MM.1S (cell line): ENCODE measurements around the gene TMEM69.

Experiments used
- DNase-seq: peaks from one replicate; pipeline ENCODE4 v3.0.0-alpha.2; 2015
- H2AFZ ChIP-seq: fragments of 300-600 bp; sonication (generic); 2 replicates; pipeline ENCODE4 v1.6.0; 2016; ENCODE audit warnings: antibody characterized with exemption, low read length
- H3F3A ChIP-seq: fragments of 300-600 bp; sonication (generic); 2 replicates; pipeline ENCODE4 v1.6.1; 2016; ENCODE audit warnings: mild to moderate bottlenecking, antibody characterized with exemption, low read length, moderate library complexity, mixed read lengths; ENCODE audit not compliant: insufficient read depth
- H3K27ac ChIP-seq: fragments of 300-600 bp; sonication (generic); 2 replicates; pipeline ENCODE4 v1.5.1; 2016; ENCODE audit warnings: mild to moderate bottlenecking, low read length
- H3K27me3 ChIP-seq: fragments of 300-600 bp; sonication (generic); replicated peaks from 2 replicates; pipeline ENCODE4 v1.6.0; 2016; ENCODE audit warnings: low read length; ENCODE audit not compliant: insufficient read depth
- H3K36me3 ChIP-seq: fragments of 300-600 bp; sonication (generic); replicated peaks from 2 replicates; pipeline ENCODE4 v1.6.1; 2016; ENCODE audit warnings: mild to moderate bottlenecking, low read length, mixed read lengths; ENCODE audit not compliant: insufficient read depth
- H3K4me1 ChIP-seq: fragments of 300-600 bp; sonication (generic); 2 replicates; pipeline ENCODE4 v1.6.1; 2016; ENCODE audit warnings: low read length, mixed read lengths
- H3K4me2 ChIP-seq: fragments of 300-600 bp; sonication (generic); 2 replicates; pipeline ENCODE4 v1.6.0; 2016; ENCODE audit warnings: low read depth, low read length
- H3K4me3 ChIP-seq: fragments of 300-600 bp; sonication (generic); 2 replicates; pipeline ENCODE4 v1.5.1; 2016; ENCODE audit warnings: low read length, mixed read lengths
- H3K79me2 ChIP-seq: fragments of 300-600 bp; sonication (generic); 2 replicates; pipeline ENCODE4 v1.6.1; 2016; ENCODE audit warnings: mixed run types, low read length, mixed read lengths
- H3K9ac ChIP-seq: fragments of 300-600 bp; sonication (generic); 2 replicates; pipeline ENCODE4 v1.6.1; 2016; ENCODE audit warnings: low read length, mixed read lengths
- H3K9me2 ChIP-seq: fragments of 300-600 bp; sonication (generic); replicated peaks from 2 replicates; pipeline ENCODE4 v1.6.1; 2016; ENCODE audit warnings: mild to moderate bottlenecking, low read length, mixed read lengths; ENCODE audit not compliant: insufficient read depth
- H3K9me3 ChIP-seq: fragments of 300-600 bp; sonication (generic); replicated peaks from 2 replicates; pipeline ENCODE4 v1.6.1; 2016; ENCODE audit warnings: mild to moderate bottlenecking, low read length, mixed read lengths; ENCODE audit not compliant: insufficient read depth
- H4K20me1 ChIP-seq: fragments of 300-600 bp; sonication (generic); 2 replicates; pipeline ENCODE4 v1.6.1; 2016; ENCODE audit warnings: mild to moderate bottlenecking, low read length, moderate library complexity, mixed read lengths; ENCODE audit not compliant: insufficient read depth
- CTCF ChIP-seq: fragments of 300-600 bp; sonication (generic); IDR thresholded peaks from 2 replicates; pipeline ENCODE4 v1.5.1; 2016; ENCODE audit warnings: antibody characterized with exemption, low read length, mixed read lengths
- EZH2 ChIP-seq: fragments of 300-600 bp; sonication (generic); optimal IDR thresholded peaks from 2 replicates; pipeline ENCODE3; 2017; ENCODE audit warnings: low read depth, mild to moderate bottlenecking, antibody characterized with exemption, low read length, mixed read lengths
- EZH2phosphoT487 ChIP-seq: fragments of 300-600 bp; sonication (generic); IDR thresholded peaks from 2 replicates; pipeline ENCODE4 v1.6.1; 2018; ENCODE audit warnings: antibody characterized with exemption, low read length

TMEM69 gene

GRCh38 chr1:45668526-45668925, 19.5 kb upstream of the TMEM69 start:
- H3K36me3 ChIP-seq = no peaks in the 10 kb centered on the region
- no peaks in the 10 kb centered on the region for H3K27me3 ChIP-seq
- no peaks in the 10 kb centered on the region for H3F3A ChIP-seq
- DNase-seq = no peak
- peaks cover 99% of the 10 kb centered on the region for H3K79me2 ChIP-seq
- no peak overlapping the region for H3K4me2 ChIP-seq
- H3K9me3 ChIP-seq = no peaks in the 10 kb centered on the region
- TF ChIP-seq EZH2 = no peak
- TF ChIP-seq CTCF = no peak
- TF ChIP-seq EZH2phosphoT487 = no peak
- H2AFZ ChIP-seq = no peak overlapping the region
- H3K9ac ChIP-seq = no peak overlapping the region
- peaks cover 6% of the 10 kb centered on the region; the same call in 1 of the 2 replicates for H4K20me1 ChIP-seq
- H3K4me1 ChIP-seq = no peaks in the 10 kb centered on the region
- no peaks in the 10 kb centered on the region for H3K9me2 ChIP-seq
- no peak overlapping the region for H3K4me3 ChIP-seq
- no peak overlapping the region for H3K27ac ChIP-seq

GRCh38 chr1:45669379-45669778, 18.6 kb upstream of the TMEM69 start:
- no peaks in the 10 kb centered on the region for H3K27me3 ChIP-seq
- peaks cover 7% of the 10 kb centered on the region; the same call in 1 of the 2 replicates for H4K20me1 ChIP-seq
- DNase-seq = no peak
- H3K4me3 ChIP-seq = no peak overlapping the region
- H3K27ac ChIP-seq = no peak overlapping the region
- H3K9me3 ChIP-seq = no peaks in the 10 kb centered on the region
- peaks cover 99% of the 10 kb centered on the region for H3K79me2 ChIP-seq
- H3F3A ChIP-seq = no peaks in the 10 kb centered on the region
- TF ChIP-seq EZH2 (no peak), EZH2phosphoT487 (no peak), CTCF (no peak)
- no peaks in the 10 kb centered on the region for H3K36me3 ChIP-seq
- H3K9ac ChIP-seq = no peak overlapping the region
- no peaks in the 10 kb centered on the region for H3K4me1 ChIP-seq
- H3K9me2 ChIP-seq = no peaks in the 10 kb centered on the region
- no peak overlapping the region for H3K4me2 ChIP-seq
- no peak overlapping the region for H2AFZ ChIP-seq

- peaks cover 99% of the 10 kb centered on the region for H3K79me2 ChIP-seq
- H3K9me2 ChIP-seq = no peaks in the 10 kb centered on the region
- no peaks in the 10 kb centered on the region for H3K36me3 ChIP-seq
- H3K4me3 ChIP-seq = no peak overlapping the region
- no peaks in the 10 kb centered on the region for H3F3A ChIP-seq
- H3K9ac ChIP-seq = no peak overlapping the region
- no peaks in the 10 kb centered on the region for H3K9me3 ChIP-seq
- H3K4me2 ChIP-seq = no peak overlapping the region
- H3K27ac ChIP-seq = no peak overlapping the region
- DNase-seq = no peak
- no peak for TF ChIP-seq EZH2
- no peak for TF ChIP-seq CTCF
- no peak for TF ChIP-seq EZH2phosphoT487
- peaks cover 10% of the 10 kb centered on the region; the same call in 1 of the 2 replicates for H4K20me1 ChIP-seq
- H3K4me1 ChIP-seq = no peaks in the 10 kb centered on the region
- H2AFZ ChIP-seq = no peak overlapping the region
- H3K27me3 ChIP-seq = no peaks in the 10 kb centered on the region
Observed at GRCh38 chr1:45669859-45670655, 17.9 kb upstream of the TMEM69 start.
